Upper lobe of right lung (tissue), 1 donor: Measurements from ENCODE around the gene GRIN1. TPM values are rescaled to one million over a fixed set of nuclear protein-coding genes. Genes with fewer than 3 reads are reported as not detected.
"Not testable (repeated sequence)": the region's sequence is repeated elsewhere in the genome, so short reads cannot be mapped to it uniquely, and the experiment has no call there.

Experiments
- ATAC-seq: fragments of 200-7000 bp; cut with Tn5 transposase; one replicate; pipeline ENCODE4 v1.9.1; 2020; ENCODE audit warnings: mild to moderate bottlenecking, moderate library complexity
- DNase-seq: peaks from one replicate; pipeline ENCODE4 v3.0.0-alpha.2; 2020
- H3K27ac ChIP-seq: fragments of 200-600 bp; one replicate; pipeline ENCODE4 v1.8.0; 2022
- H3K27me3 ChIP-seq: fragments of 200-600 bp; one replicate; pipeline ENCODE4 v1.8.0; 2022; ENCODE audit warnings: mild to moderate bottlenecking
- H3K36me3 ChIP-seq: fragments of 200-600 bp; one replicate; pipeline ENCODE4 v1.8.0; 2022
- H3K4me1 ChIP-seq: fragments of 200-600 bp; one replicate; pipeline ENCODE4 v1.8.0; 2022
- H3K4me3 ChIP-seq: fragments of 200-600 bp; one replicate; pipeline ENCODE4 v1.8.0; 2022; ENCODE audit warnings: mild to moderate bottlenecking
- H3K9me3 ChIP-seq: fragments of 200-600 bp; one replicate; pipeline ENCODE4 v1.8.0; 2022
- intact Hi-C: fragments of 100-400 bp; cut with DNase I; formaldehyde crosslinking; loops from one replicate; pipeline ENCODE4 v1.11.0; 2022
- total RNA-seq: library from RNA; stranded (reverse); fragmentation: NEBNext Ultra II Directional; extraction: Animal tissue kit (Norgen Biotek cat#: 25700); gene quantifications from one replicate; pipeline ENCODE4 v1.2.1, GENCODE V29; 2021
- TF ChIP-seq, protein P1 (sequence below): fragments of 200-600 bp; IDR thresholded peaks from one replicate; pipeline ENCODE4 v1.8.0; 2022; ENCODE audit warnings: antibody characterized with exemption
- donor health status: DM: no; HTN: yes; CAD: no; lungs with severe emphysema.

The GRIN1 gene
- total RNA-seq, 1 donor from 2014 or later, result 0.64 TPM

DNA sequence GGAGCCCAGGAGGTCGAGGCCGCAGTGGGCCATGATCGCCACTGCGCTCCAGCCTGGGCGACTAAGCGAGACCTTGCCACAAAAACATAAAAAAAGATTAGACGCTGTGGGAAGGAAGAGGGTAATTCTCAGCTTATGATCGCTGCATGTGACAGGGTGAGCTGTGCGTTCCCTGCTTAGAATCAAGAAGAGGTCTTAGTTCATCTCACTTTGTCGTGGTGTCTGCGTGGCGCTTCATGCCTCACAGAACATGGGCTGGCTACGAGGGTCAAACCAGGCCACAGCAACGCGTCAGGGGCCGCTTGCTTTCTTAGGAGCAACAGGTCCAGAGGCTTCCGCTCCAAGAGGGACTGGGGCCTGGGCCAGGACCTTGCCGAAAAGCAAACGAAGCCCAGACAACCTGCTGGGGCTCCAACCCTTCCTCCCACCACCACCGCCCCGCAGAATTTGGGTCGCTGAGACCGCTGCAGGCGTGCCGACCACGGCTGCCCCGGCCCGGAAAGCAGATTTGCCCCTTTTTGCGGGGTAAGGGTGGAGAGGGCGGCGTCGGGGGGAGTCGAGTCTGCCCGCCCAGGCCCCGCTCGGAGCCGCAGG, 10.0 kb upstream of the GRIN1 start:
- peak overlapping the region; percentile 77 for H3K4me3 ChIP-seq
- TF ChIP-seq, protein P1, sequence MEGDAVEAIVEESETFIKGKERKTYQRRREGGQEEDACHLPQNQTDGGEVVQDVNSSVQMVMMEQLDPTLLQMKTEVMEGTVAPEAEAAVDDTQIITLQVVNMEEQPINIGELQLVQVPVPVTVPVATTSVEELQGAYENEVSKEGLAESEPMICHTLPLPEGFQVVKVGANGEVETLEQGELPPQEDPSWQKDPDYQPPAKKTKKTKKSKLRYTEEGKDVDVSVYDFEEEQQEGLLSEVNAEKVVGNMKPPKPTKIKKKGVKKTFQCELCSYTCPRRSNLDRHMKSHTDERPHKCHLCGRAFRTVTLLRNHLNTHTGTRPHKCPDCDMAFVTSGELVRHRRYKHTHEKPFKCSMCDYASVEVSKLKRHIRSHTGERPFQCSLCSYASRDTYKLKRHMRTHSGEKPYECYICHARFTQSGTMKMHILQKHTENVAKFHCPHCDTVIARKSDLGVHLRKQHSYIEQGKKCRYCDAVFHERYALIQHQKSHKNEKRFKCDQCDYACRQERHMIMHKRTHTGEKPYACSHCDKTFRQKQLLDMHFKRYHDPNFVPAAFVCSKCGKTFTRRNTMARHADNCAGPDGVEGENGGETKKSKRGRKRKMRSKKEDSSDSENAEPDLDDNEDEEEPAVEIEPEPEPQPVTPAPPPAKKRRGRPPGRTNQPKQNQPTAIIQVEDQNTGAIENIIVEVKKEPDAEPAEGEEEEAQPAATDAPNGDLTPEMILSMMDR, result no peak
- H3K9me3 ChIP-seq, result no peaks in the 10 kb centered on the region
- peak overlapping the region; percentile 85 for H3K27ac ChIP-seq
- no peaks in the 10 kb centered on the region for H3K36me3 ChIP-seq
- H3K4me1 ChIP-seq, result peaks cover 26% of the 10 kb centered on the region
- intact Hi-C loops, result no loop called here
- DNase-seq (no peak), ATAC-seq (no peak)
- no peaks in the 10 kb centered on the region for H3K27me3 ChIP-seq

DNA sequence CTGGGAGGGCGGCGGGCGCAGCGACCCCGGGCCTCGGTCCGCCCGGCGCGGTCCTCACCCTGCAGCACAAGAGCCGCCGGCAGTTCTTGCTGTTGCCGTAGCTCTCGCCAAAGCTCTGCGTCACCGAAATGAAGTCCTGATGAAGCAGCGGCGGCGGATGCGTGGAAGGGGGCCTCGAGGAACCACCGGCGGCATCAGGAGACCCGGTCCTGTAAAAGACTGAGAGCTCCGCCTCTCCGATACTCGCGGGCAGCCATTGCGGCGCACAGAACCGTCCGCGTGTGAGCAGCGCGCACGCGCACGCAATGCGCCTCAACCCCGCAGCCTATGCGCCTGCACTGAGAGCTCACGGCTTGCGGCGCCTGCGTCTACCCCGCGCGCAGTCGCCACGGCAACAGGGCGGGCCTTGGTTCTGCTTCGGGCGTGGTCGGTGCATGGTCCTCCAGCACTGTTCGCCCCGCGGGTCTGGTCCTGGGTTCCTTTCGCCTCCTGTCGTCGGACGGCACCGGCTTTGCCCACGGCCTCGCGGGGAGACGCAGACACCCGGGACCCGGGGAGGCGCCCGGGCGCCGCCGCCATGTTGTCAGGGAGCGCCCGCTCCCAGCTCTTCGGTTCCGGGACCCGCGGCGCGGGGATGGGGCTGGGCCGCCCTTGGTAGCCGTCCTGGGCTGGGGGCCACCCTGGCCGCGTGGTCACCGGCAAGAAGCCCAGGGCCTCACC, 9.3 kb upstream of the GRIN1 start:
- peak overlapping the region; percentile 85 for H3K27ac ChIP-seq
- intact Hi-C loops, result no loop called here
- TF ChIP-seq, protein P1, result no peak
- no peaks in the 10 kb centered on the region for H3K9me3 ChIP-seq
- no peaks in the 10 kb centered on the region for H3K27me3 ChIP-seq
- peak; percentile 98 for ATAC-seq
- DNase-seq, result peak; percentile 96
- H3K36me3 ChIP-seq, result no peaks in the 10 kb centered on the region
- peaks cover 26% of the 10 kb centered on the region for H3K4me1 ChIP-seq
- H3K4me3 ChIP-seq, result peak overlapping the region; percentile 77

DNA sequence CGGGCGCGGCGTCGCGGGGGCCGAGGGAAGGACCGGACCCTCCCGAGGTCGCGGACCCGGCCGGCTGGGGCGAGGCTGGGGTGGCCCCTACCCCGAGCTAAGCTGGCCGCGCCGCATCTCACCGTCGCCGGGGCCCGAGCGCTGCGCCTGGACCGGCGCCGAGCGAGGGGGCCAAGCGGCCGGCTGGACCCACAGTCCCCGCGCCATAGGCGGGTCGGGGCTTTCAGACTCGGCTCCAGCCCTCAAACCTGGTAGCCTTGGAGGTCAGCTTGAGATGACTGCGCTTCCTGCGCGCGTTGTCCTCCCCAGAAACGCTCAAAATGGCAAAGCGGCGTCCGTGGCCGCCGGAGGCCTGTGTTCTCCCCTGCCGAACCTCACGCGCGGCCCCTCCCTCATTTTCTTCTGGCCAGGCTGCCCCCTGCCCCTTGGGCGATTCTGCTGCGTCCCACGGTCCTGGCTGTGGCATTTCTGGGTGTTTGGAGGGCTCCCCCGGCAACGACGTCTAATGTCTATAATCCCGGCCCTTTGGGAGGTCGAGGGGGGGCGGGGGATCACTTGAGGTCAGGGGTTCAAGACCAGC, 8.7 kb upstream of the GRIN1 start:
- intact Hi-C loops, result no loop called here
- ATAC-seq (peak; percentile 5), DNase-seq (peak; percentile 59)
- TF ChIP-seq, protein P1, result no peak
- Histone ChIP-seq H3K4me1 (peaks cover 26% of the 10 kb centered on the region), H3K9me3 (no peaks in the 10 kb centered on the region), H3K36me3 (no peaks in the 10 kb centered on the region), H3K4me3 (peak overlapping the region; percentile 77), H3K27me3 (no peaks in the 10 kb centered on the region), H3K27ac (peak overlapping the region; percentile 85)

DNA sequence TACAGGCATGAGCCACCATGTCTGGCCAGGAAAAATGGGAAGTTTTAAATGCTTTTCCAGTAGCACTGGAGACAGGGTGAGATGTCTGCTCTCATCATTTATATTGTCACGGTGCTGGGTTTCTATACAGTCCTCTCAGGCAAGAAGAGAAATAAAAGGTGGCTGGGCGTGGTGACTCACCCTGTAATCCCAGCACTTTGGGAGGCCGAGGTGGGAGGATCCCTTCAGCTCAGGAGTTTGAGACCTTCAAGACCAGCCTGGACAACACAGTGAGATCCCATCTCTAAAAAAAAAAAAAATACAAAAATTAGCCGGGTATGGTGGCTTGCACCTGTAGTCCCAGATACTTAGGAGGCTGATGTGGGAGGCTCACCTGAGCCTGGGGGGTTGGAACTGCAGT, 4.8 kb upstream of the GRIN1 start:
- intact Hi-C loops, result no loop called here
- Histone ChIP-seq H3K36me3 (no peaks in the 10 kb centered on the region), H3K4me3 (no peak overlapping the region), H3K27ac (no peak overlapping the region), H3K4me1 (no peaks in the 10 kb centered on the region), H3K9me3 (no peaks in the 10 kb centered on the region), H3K27me3 (peaks cover 35% of the 10 kb centered on the region)
- ATAC-seq, result no peak
- no peak for DNase-seq
- TF ChIP-seq, protein P1, result no peak

DNA sequence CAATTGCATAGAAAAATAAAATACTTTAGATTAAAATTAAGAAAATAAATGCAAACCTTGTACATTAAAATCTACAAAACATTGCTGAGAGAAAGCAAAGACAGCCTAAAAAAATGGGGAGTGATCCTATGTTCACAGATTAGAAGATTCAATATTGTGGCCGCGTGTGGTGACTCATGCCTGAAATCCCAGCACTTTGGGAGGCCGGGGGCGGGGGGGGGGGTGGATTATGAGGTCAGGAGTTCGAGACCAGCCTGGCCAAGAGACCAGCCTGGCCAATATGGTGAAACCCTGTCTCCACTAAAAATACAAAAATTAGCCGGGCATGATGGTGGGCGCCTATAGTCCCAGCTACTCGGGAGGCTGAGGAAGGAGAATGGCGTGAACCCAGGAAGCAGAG, 3.8 kb upstream of the GRIN1 start:
- DNase-seq, H3K27ac ChIP-seq, H3K4me1 ChIP-seq, intact Hi-C loops, H3K4me3 ChIP-seq, H3K9me3 ChIP-seq, ATAC-seq, H3K36me3 ChIP-seq: not testable (repeated sequence)
- H3K27me3 ChIP-seq, result peaks cover 45% of the 10 kb centered on the region

DNA sequence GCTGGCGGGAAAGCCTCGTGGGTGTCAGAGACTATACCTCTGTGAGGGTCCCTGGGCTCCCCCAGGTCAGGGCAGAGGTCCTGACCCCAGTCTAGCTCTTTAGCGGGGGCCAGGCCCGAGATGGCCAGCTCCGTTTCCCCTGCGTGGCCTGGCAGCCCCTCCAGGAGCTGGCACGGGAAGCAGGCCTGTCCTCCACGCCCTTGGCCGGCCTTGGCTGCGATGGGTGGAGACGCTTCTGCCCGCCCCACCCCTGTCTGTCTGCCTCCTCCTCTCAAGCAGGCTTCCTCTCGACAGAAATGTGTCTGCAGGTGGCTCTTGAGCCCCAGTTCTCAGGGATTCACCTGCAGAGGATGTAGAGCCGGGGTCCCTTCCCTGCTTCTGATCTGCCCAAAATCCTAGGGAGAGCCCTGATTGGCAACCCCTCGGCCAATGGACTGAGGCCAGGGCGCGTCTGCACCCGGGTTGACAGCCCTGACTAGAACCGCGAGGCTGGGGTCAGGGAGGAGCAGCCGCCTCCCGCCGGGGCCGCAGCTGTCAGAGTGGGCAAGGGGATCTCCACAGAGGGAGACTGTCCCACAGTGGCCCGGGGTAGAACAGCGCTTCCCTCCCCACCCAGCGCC, 2.6 kb upstream of the GRIN1 start:
- Histone ChIP-seq H3K27ac (no peak overlapping the region), H3K4me3 (no peak overlapping the region), H3K4me1 (no peaks in the 10 kb centered on the region), H3K9me3 (no peaks in the 10 kb centered on the region), H3K36me3 (no peaks in the 10 kb centered on the region), H3K27me3 (peaks cover 56% of the 10 kb centered on the region)
- ATAC-seq, result no peak
- intact Hi-C loops, result no loop called here
- TF ChIP-seq, protein P1, result no peak
- peak; percentile 62 for DNase-seq
